GM18867 (cell line): Measurements from ENCODE around the gene ALLC.
"Not testable (repeated sequence)": the region's sequence is repeated elsewhere in the genome, so short reads cannot be mapped to it uniquely, and the experiment has no call there.

Experiments
- ATAC-seq: cut with Tn5 transposase; IDR thresholded peaks from one replicate; pipeline ENCODE4 v1.9.1; 2021; ENCODE audit warnings: mild to moderate bottlenecking, moderate library complexity; ENCODE audit not compliant: unreplicated experiment

The ALLC gene

GRCh38 chr2:3626118-3626811 is 31.7 kb upstream of the ALLC start:
- no peak for ATAC-seq

GRCh38 chr2:3626812-3627499 is 31.0 kb upstream of the ALLC start:
- ATAC-seq = no peak

GRCh38 chr2:3627500-3628100 is 30.4 kb upstream of the ALLC start:
- ATAC-seq = no peak

- no peak for ATAC-seq
Measured at GRCh38 chr2:3628241-3628679, 29.7 kb upstream of the ALLC start.

GRCh38 chr2:3628800-3629199 is 29.2 kb upstream of the ALLC start:
- ATAC-seq = no peak

GRCh38 chr2:3630631-3631030 is 27.4 kb upstream of the ALLC start:
- no peak for ATAC-seq

GRCh38 chr2:3631161-3631850 is 26.7 kb upstream of the ALLC start:
- ATAC-seq = no peak

- ATAC-seq = no peak
Measured at GRCh38 chr2:3631851-3632659, 25.9 kb upstream of the ALLC start.

GRCh38 chr2:3633089-3633981 is 24.7 kb upstream of the ALLC start:
- no peak for ATAC-seq

GRCh38 chr2:3633982-3634595 is 23.9 kb upstream of the ALLC start:
- ATAC-seq = no peak

- no peak for ATAC-seq
Measured at GRCh38 chr2:3634596-3635121, 23.3 kb upstream of the ALLC start.

GRCh38 chr2:3635171-3635974 is 22.6 kb upstream of the ALLC start:
- ATAC-seq = no peak

GRCh38 chr2:3635975-3636327 is 22.0 kb upstream of the ALLC start:
- ATAC-seq = not testable (repeated sequence)

GRCh38 chr2:3636586-3637310 is 21.3 kb upstream of the ALLC start:
- ATAC-seq = no peak

- no peak for ATAC-seq
Measured at GRCh38 chr2:3637311-3637675, 20.7 kb upstream of the ALLC start.

- no peak for ATAC-seq
Measured at GRCh38 chr2:3637692-3638455, 20.1 kb upstream of the ALLC start.

GRCh38 chr2:3638456-3638810 is 19.6 kb upstream of the ALLC start:
- no peak for ATAC-seq
